Keratinocyte (primary cell): ENCODE results near the gene PPRC1.

Experiments
- CTCF ChIP-seq, 3 experiments: IDR thresholded peaks in 1 of 3; conservative IDR thresholded peaks in 1 of 3; optimal IDR thresholded peaks in 1 of 3; 2 replicates in 2 of 3; 3 replicates in 1 of 3; pipeline versions ENCODE3 to v1.5.1; 2011; ENCODE audit warnings: low read length in 3 of 3, mild to moderate bottlenecking in 3 of 3, moderate library complexity in 2 of 3, control low read depth in 1 of 3, inconsistent platforms in 1 of 3; ENCODE audit not compliant: insufficient read depth in 2 of 3; ENCODE audit errors: extremely low read depth in 1 of 3
- EZH2 ChIP-seq: IDR thresholded peaks from one replicate; pipeline ENCODE4 v1.6.1; 2012; ENCODE audit warnings: inconsistent platforms, mild to moderate bottlenecking, low read length, moderate library complexity

- TF ChIP-seq CTCF (optimal IDR thresholded peaks at IDR 0.05 in 1 of 3, IDR thresholded peaks at IDR 0.05 in 1 of 3, conservative IDR thresholded peaks at IDR 0.05 in 1 of 3; ENCODE audit: extremely low read depth in 1 of 3, insufficient read depth in 2 of 3, low read length in 3 of 3) = no peak
- no peak for TF ChIP-seq EZH2
These were observed 59.1 kb downstream of the PPRC1 start for GRCh38 chr10:102191956-102192355.
